SW480 (cell line): ENCODE data around the gene CCNK.

Experiments used
- DNase-seq: peaks from one replicate; pipeline ENCODE4 v3.0.0-alpha.2; 2016; ENCODE audit warnings: low spot score

CCNK gene

DNA sequence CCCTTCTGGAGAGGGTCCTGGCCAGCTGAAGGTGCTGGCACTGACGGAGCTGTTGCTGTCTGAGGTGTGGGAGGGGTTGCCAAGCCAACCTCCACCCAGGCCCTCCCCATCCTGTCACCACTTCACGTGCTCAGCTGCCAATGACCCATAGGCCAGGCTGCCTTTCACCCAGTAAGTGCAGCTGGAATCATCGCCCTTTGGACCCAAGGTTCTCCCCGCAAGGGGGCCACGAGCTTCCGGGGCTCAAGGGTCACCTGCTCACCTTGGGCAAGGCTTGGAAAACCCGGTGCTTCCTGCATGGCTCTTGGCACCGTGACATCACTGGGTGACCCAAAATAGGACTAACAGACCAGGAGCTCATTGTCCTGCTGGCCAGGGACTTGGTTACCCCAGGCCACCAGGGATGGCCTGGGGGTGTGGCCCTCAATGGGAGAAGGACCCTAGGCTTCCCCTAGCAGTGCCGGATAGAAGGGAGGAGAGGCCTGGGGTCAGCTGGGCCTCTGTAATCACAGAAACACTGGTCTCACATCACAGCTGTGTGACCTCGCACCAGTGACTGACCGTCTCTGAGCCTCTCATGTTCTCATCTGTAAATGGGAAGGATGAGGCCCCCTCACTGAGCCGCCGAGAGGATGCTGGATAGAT lies 71.5 kb downstream of the CCNK start:
- peak; percentile 81 for DNase-seq

- no peak for DNase-seq
Observed at GRCh38 chr14:99554184-99554583, 73.0 kb downstream of the CCNK start.

DNA sequence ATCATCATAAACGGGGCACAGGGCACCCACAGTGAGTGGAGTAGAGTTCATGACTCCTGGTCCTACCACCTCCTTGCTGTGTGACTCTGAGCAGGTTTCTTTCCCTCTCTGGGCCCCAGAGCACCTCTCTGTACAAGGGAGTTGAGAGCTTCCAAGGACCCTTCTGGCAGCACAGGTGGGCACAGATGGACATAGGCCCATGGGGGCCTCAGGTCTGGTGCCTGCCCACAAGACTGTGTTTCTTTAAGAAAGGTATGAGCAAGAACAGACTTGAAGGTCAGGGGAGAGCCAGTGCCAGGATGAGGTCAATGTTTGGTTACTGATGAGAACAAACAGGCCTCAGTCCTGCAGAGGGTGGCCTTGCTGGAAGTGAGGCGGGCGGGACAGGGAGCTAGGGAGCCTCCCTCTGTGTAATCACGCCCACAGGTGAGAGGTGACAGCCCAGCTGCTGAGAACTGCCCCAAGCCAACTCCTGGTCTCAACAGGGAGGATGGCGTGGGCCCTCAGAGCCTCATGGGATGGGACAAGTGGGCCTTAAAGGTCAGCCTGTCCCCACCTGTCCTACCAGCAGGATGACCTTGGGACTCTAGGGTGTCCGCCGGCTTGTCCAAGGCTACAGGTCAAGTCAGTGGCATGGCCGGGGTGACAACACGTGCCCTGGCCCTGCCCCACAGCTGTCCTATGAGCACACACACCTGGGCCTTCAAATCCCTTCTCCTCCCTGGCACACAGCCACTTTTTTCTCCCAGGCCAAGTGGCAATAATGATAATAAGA lies 73.7 kb downstream of the CCNK start:
- no peak for DNase-seq

- DNase-seq, result no peak
Observed at GRCh38 chr14:99556134-99556791, 75.1 kb downstream of the CCNK start.

DNA sequence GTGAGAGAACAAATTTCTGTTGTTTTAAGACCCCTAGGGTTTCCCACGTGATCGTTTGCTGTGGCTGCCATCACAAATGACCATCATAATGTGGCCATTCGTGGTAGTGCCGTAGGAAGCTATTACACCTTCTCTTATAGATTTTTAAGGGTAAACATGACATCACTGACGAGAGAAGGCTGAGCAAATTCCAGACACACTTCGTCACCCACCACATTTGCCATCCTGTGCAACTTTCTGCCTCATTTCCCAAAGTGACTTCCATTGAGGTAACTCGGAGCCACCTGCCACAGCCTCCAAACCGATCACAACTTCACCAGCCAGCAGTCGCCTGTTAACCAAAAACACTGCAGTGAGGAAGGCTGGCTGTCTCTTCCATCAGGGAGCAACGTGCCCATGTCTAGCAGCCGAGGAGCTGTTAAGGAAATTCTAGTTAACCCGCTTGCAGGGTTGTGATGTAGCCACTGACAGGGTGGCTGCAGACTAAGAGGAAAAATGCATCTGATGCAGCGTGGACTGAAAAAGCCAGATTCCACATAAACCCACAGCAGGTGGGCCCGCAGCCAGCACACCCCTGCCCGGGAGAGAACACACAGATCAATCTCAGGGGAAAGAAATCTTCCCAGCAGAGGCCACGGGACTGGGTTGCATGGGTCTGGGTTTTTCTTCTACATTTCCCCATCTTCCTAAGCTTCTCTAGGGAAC lies 78.2 kb downstream of the CCNK start:
- no peak for DNase-seq

GRCh38 chr14:99560403-99560802 lies 79.2 kb downstream of the CCNK start:
- no peak for DNase-seq

DNA sequence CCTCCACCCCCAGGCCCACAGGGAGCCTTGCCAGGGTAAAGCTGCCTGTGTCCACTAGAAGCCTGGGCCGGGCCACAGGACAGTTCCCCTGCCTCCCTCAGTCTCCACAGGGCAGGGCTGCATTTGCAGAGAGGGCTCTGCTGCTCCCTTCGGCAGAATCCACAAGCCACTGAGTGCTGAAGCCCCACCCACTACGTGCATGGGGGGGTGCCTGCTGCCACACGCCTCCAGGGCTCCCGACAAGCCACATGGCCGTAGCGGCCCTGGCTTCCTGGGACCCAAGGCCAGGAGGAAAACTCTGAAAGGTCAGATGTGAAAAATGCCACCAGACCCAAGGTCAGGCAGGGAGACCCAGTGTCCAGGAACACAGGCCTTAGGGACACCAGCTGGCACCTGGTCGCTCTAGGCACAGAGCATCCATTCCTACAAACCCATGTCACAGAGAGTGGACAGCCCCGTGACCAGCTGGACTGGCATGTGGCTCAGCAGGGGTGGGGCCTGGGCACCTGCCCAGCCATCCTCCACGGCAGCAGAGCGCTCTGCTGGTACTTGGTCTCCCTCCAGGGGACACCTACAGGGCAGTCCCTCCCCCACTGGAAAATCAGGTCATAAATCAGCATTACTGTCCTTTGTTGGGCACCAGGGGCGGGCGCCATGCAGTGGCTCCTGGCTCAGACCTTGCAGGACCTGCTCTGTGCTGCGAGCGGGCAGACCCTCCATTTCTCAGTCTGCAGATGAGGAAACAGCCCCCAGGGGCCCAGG lies 79.9 kb downstream of the CCNK start:
- DNase-seq, result no peak

DNA sequence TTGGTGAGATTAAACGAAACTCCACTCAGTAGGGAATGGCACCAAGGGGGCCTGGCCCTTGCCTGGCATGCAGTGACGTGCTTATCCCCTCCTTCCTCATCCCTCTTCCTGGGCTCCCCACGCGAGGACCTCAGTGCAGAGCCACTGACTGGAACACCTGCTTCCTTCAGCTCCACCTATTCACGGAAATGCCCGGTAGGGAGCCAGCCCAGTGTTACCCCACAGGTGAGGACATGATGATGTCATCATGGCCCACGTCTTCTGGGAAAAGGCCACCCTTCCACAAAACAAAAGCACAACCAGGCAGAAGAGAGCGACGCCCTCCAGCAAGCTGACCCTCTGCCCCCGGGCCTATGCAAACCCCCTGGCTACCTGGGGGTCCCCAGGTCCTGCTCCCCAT lies 80.7 kb downstream of the CCNK start:
- no peak for DNase-seq
